ENCODE data around the gene PIP5K1C.
"Not testable (repeated sequence)": the region's sequence is repeated elsewhere in the genome, so short reads cannot be mapped to it uniquely, and the experiment has no call there.

GRCh38 chr19:3584036-3584802 lies 116.0 kb downstream of the PIP5K1C start:
- TF ChIP-seq ZFX (IDR thresholded peaks at IDR 0.05; ENCODE audit: borderline replicate concordance); CTCF (IDR thresholded peaks at IDR 0.05): not testable (repeated sequence)

Measured in 22Rv1 (cell line).